Gastrocnemius medialis (tissue), 4 donors: ENCODE results near the gene PLSCR3.

Source experiments
- CTCF ChIP-seq, 5 experiments: fragments of 450-650 bp in 3 of 5; fragments of 200-600 bp in 2 of 5; sonication (generic) in 2 of 5; IDR thresholded peaks in 4 of 5; conservative IDR thresholded peaks in 1 of 5; 1 replicate in 4 of 5; 2 replicates in 1 of 5; pipeline ENCODE4 v1.5.1; 2016 to 2019; ENCODE audit warnings: antibody characterized with exemption in 5 of 5, mild to moderate bottlenecking in 3 of 5, moderate library complexity in 3 of 5
- POLR2A ChIP-seq, 2 donors: fragments of 450-650 bp; IDR thresholded peaks; one replicate each; pipeline ENCODE4 v1.6.1; 2017; ENCODE audit warnings: antibody characterized with exemption in 2 of 2, mild to moderate bottlenecking in 2 of 2, moderate library complexity in 2 of 2

GRCh38 chr17:7380855-7381683, 13.3 kb downstream of the PLSCR3 start, which contains the start of gene TNK1:
- TF ChIP-seq POLR2A (IDR thresholded peaks at IDR 0.05) (peak; percentile 24 to 62), CTCF (IDR thresholded peaks at IDR 0.05 in 4 of 5, conservative IDR thresholded peaks at IDR 0.05 in 1 of 5) (no peak)
